GM12872 (cell line): Measurements from ENCODE around the gene FNDC8.

Experiments
- CTCF ChIP-seq: IDR thresholded peaks from 3 replicates; pipeline ENCODE4 v1.5.1; 2011; ENCODE audit warnings: low read depth, mild to moderate bottlenecking, low read length, moderate library complexity; ENCODE audit not compliant: insufficient read depth

Gene FNDC8

GRCh38 chr17:35101036-35101435 is 20.4 kb upstream of the FNDC8 start:
- TF ChIP-seq CTCF, result no peak

- no peak for TF ChIP-seq CTCF
Observed at GRCh38 chr17:35101725-35102124, 19.7 kb upstream of the FNDC8 start.

- TF ChIP-seq CTCF, result no peak
Observed at GRCh38 chr17:35103271-35103670, 18.1 kb upstream of the FNDC8 start.

GRCh38 chr17:35104844-35105450 is 16.5 kb upstream of the FNDC8 start:
- TF ChIP-seq CTCF, result no peak

GRCh38 chr17:35116845-35117244 is 4.6 kb upstream of the FNDC8 start:
- TF ChIP-seq CTCF, result no peak

- TF ChIP-seq CTCF, result peak; percentile 65
Observed at GRCh38 chr17:35117984-35118383, 3.4 kb upstream of the FNDC8 start.

- peak; percentile 86 for TF ChIP-seq CTCF
Observed at GRCh38 chr17:35119370-35120165, 1.8 kb upstream of the FNDC8 start, which contains the start of gene RAD51D. RAD51D (minus strand) TSS chr17:35119860; CDS start chr17:35119613, 247 bp downstream.
